Measurements from ENCODE around the gene NOX3.

DNA sequence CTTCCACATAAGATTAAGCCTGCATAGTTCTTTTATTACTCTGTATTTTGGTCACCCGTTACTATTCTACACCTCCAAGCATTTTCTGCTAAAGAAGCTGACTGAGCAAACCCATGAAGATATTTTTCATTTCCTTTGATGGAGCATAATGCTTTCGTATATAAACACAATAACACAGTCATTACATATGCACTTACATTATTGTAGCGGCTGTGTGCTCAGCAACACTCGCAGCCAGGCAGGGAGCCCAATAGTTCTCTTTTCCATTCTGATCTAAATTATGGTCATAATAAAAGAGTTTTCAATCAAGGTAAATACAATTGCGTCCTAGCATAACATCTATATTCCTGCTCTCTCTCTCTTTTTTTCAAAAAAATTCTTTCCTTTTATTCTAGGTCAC is 71.7 kb downstream of the NOX3 start:
- TF ChIP-seq, protein P1, sequence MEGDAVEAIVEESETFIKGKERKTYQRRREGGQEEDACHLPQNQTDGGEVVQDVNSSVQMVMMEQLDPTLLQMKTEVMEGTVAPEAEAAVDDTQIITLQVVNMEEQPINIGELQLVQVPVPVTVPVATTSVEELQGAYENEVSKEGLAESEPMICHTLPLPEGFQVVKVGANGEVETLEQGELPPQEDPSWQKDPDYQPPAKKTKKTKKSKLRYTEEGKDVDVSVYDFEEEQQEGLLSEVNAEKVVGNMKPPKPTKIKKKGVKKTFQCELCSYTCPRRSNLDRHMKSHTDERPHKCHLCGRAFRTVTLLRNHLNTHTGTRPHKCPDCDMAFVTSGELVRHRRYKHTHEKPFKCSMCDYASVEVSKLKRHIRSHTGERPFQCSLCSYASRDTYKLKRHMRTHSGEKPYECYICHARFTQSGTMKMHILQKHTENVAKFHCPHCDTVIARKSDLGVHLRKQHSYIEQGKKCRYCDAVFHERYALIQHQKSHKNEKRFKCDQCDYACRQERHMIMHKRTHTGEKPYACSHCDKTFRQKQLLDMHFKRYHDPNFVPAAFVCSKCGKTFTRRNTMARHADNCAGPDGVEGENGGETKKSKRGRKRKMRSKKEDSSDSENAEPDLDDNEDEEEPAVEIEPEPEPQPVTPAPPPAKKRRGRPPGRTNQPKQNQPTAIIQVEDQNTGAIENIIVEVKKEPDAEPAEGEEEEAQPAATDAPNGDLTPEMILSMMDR (conservative IDR thresholded peaks at IDR 0.05 in 1 of 2, IDR thresholded peaks at IDR 0.05 in 1 of 2; ENCODE audit: extremely low read depth in 1 of 2, insufficient read depth in 1 of 2, low read depth in 1 of 2, low read length in 2 of 2): no peak
- TF ChIP-seq EZH2 (IDR thresholded peaks at IDR 0.05; ENCODE audit: borderline replicate concordance, low read length): no peak
